ENCODE measurements around the gene TRIM72. TPM values are rescaled to one million over a fixed set of nuclear protein-coding genes. Genes with fewer than 3 reads are reported as not detected.

TRIM72 gene
- total and polyA plus RNA-seq, 9 of the 15 experiments (the other 6 are each of a cell fraction or from before 2014, with no cell fraction given): under 0.01 TPM; not detected in 8

DNA sequence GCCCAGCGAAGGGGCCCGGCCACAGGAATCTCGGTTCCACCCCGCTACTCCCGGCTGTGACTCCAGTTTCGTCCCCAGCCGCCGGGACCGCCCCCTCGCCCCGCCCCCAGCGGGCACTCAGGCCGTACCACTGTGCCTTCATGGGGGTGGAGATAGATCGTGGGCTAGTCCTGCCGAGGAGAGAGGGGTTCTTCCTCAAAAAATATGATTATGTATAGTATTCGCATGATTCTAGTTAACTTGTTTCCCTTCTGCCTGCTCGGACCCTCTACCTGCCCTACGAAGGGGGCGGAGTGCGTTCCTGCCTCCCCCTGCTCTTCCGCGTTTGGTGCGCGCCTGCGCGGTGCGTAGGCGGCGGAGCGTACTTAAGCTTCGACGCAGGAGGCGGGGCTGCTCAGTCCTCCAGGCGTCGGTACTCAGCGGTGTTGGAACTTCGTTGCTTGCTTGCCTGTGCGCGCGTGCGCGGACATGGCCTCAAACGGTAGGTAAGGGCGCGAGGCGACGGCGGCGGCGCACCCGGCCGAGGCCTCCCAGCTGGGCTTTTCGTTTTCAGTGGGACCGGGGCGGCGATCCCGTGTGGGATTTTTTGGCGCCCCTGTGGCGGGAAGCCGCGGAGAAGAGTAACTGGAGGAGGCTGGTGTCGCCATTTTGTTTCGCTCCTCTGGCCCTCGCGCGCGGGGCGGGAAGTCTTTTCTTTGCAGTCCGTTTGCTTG lies 34.0 kb upstream of the TRIM72 start, which contains the start of gene FUS (continued):
- TF ChIP-seq MCM5 (IDR thresholded peaks at IDR 0.05; ENCODE audit: low read depth) (no peak), NFIC (IDR thresholded peaks at IDR 0.05) (peak; percentile 83), ASH1L (IDR thresholded peaks at IDR 0.05; ENCODE audit: borderline replicate concordance, low read depth, partially characterized antibody) (peak; percentile 92), HMGN3 (IDR thresholded peaks at IDR 0.05; ENCODE audit: borderline replicate concordance, extremely low read depth, insufficient read length, low read depth, low read length) (no peak), SPI1 (IDR thresholded peaks at IDR 0.05; ENCODE audit: borderline replicate concordance, low read depth, low read length) (no peak), NFXL1 (CRISPR knock-in tag; IDR thresholded peaks at IDR 0.05) (no peak), PHF20 (IDR thresholded peaks at IDR 0.05; ENCODE audit: partially characterized antibody) (peak; percentile 73), ZNF347 (CRISPR knock-in tag; IDR thresholded peaks at IDR 0.05; ENCODE audit: low read depth) (no peak), SRF (CRISPR knock-in tag; IDR thresholded peaks at IDR 0.05) (peak in 1 of 2 experiments; percentile 64; a peak in 2 of 4 replicates), ZNF3 (CRISPR knock-in tag; IDR thresholded peaks at IDR 0.05) (no peak), ZNF175 (CRISPR knock-in tag; IDR thresholded peaks at IDR 0.05; ENCODE audit: low read depth) (peak; percentile 75), FIP1L1 (IDR thresholded peaks at IDR 0.05; ENCODE audit: low read depth, low read length, poor library complexity, severe bottlenecking) (peak; percentile 99), DNMT1 (IDR thresholded peaks at IDR 0.05) (peak; percentile 91; the same call in 1 of the 2 replicates), SP1 (CRISPR knock-in tag; IDR thresholded peaks at IDR 0.05) (peak; percentile 99), ZFP30 (CRISPR knock-in tag; IDR thresholded peaks at IDR 0.05; ENCODE audit: borderline replicate concordance) (no peak), ZNF12 (CRISPR knock-in tag; IDR thresholded peaks at IDR 0.05) (no peak), ERF (CRISPR knock-in tag; IDR thresholded peaks at IDR 0.05) (peak; percentile 91)
- TF ChIP-seq, protein P1, sequence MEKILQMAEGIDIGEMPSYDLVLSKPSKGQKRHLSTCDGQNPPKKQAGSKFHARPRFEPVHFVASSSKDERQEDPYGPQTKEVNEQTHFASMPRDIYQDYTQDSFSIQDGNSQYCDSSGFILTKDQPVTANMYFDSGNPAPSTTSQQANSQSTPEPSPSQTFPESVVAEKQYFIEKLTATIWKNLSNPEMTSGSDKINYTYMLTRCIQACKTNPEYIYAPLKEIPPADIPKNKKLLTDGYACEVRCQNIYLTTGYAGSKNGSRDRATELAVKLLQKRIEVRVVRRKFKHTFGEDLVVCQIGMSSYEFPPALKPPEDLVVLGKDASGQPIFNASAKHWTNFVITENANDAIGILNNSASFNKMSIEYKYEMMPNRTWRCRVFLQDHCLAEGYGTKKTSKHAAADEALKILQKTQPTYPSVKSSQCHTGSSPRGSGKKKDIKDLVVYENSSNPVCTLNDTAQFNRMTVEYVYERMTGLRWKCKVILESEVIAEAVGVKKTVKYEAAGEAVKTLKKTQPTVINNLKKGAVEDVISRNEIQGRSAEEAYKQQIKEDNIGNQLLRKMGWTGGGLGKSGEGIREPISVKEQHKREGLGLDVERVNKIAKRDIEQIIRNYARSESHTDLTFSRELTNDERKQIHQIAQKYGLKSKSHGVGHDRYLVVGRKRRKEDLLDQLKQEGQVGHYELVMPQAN (IDR thresholded peaks at IDR 0.05; ENCODE audit: borderline replicate concordance): peak; percentile 66; the same call in 1 of the 2 replicates
- TF ChIP-seq, protein P2, sequence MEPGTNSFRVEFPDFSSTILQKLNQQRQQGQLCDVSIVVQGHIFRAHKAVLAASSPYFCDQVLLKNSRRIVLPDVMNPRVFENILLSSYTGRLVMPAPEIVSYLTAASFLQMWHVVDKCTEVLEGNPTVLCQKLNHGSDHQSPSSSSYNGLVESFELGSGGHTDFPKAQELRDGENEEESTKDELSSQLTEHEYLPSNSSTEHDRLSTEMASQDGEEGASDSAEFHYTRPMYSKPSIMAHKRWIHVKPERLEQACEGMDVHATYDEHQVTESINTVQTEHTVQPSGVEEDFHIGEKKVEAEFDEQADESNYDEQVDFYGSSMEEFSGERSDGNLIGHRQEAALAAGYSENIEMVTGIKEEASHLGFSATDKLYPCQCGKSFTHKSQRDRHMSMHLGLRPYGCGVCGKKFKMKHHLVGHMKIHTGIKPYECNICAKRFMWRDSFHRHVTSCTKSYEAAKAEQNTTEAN (CRISPR knock-in tag; IDR thresholded peaks at IDR 0.05): peak; percentile 92
- TF ChIP-seq, protein P3, sequence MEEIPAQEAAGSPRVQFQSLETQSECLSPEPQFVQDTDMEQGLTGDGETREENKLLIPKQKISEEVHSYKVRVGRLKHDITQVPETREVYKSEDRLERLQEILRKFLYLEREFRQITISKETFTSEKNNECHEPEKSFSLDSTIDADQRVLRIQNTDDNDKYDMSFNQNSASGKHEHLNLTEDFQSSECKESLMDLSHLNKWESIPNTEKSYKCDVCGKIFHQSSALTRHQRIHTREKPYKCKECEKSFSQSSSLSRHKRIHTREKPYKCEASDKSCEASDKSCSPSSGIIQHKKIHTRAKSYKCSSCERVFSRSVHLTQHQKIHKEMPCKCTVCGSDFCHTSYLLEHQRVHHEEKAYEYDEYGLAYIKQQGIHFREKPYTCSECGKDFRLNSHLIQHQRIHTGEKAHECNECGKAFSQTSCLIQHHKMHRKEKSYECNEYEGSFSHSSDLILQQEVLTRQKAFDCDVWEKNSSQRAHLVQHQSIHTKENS (CRISPR knock-in tag; IDR thresholded peaks at IDR 0.05): no peak
- TF ChIP-seq, protein P4, sequence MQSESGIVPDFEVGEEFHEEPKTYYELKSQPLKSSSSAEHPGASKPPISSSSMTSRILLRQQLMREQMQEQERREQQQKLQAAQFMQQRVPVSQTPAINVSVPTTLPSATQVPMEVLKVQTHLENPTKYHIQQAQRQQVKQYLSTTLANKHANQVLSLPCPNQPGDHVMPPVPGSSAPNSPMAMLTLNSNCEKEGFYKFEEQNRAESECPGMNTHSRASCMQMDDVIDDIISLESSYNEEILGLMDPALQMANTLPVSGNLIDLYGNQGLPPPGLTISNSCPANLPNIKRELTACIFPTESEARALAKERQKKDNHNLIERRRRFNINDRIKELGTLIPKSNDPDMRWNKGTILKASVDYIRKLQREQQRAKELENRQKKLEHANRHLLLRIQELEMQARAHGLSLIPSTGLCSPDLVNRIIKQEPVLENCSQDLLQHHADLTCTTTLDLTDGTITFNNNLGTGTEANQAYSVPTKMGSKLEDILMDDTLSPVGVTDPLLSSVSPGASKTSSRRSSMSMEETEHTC (IDR thresholded peaks at IDR 0.05): no peak
- TF ChIP-seq, protein P5, sequence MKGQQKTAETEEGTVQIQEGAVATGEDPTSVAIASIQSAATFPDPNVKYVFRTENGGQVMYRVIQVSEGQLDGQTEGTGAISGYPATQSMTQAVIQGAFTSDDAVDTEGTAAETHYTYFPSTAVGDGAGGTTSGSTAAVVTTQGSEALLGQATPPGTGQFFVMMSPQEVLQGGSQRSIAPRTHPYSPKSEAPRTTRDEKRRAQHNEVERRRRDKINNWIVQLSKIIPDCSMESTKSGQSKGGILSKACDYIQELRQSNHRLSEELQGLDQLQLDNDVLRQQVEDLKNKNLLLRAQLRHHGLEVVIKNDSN (CRISPR knock-in tag; IDR thresholded peaks at IDR 0.05): 0 out of 2 replicates have a peak, but pooled peaks have one; percentile 29

Data from K562 (cell line).